Bronchial epithelial cell (primary cell): ENCODE data around the gene WDFY3. TPM values are rescaled to one million over a fixed set of nuclear protein-coding genes. Genes with fewer than 3 reads are reported as not detected.

Experiments
- DNase-seq: peaks from one replicate; pipeline ENCODE4 v3.0.0-alpha.2; 2010; ENCODE audit warnings: low read depth
- FAIRE-seq: peaks from 2 replicates; lab custom pipeline; 2011; peaks lifted over from hg19 to GRCh38; lab: Jason Lieb, UNC
- H3K27me3 ChIP-seq: 2 replicates; pipeline ENCODE4 v1.5.1; 2011; ENCODE audit warnings: low read length; ENCODE audit not compliant: control insufficient read depth, insufficient read depth
- H3K36me3 ChIP-seq: 2 replicates; pipeline ENCODE4 v1.5.1; 2011; ENCODE audit warnings: low read length; ENCODE audit not compliant: control insufficient read depth, insufficient read depth
- H3K4me3 ChIP-seq: 2 replicates; pipeline ENCODE4 v1.5.1; 2011; ENCODE audit warnings: mild to moderate bottlenecking, low read depth, low read length, control low read depth
- total RNA-seq: library from RNA; depleted of rRNA; stranded (reverse); fragments of >200 nt; gene quantifications from 2 replicates; pipeline ENCODE4 v1.2.1, GENCODE V29; 2014
- TF ChIP-seq, protein P1 (sequence below): IDR thresholded peaks from 2 replicates; pipeline ENCODE4 v1.5.1; 2011; ENCODE audit warnings: mild to moderate bottlenecking, moderate library complexity, low read length, control low read depth, inconsistent platforms; ENCODE audit not compliant: insufficient read depth, severe bottlenecking

Gene WDFY3
- total RNA-seq, 1 donor from 2014 or later: 33.2 TPM

GRCh38 chr4:84626673-84627072 lies 339.8 kb downstream of the WDFY3 start:
- no peak for FAIRE-seq
- no peak overlapping the region for H3K4me3 ChIP-seq

GRCh38 chr4:84623661-84624060 lies 342.8 kb downstream of the WDFY3 start:
- DNase-seq (no peak), FAIRE-seq (no peak)
- Histone ChIP-seq H3K36me3 (no peaks in the 10 kb centered on the region), H3K27me3 (no peaks in the 10 kb centered on the region), H3K4me3 (no peak overlapping the region)
- TF ChIP-seq, protein P1, sequence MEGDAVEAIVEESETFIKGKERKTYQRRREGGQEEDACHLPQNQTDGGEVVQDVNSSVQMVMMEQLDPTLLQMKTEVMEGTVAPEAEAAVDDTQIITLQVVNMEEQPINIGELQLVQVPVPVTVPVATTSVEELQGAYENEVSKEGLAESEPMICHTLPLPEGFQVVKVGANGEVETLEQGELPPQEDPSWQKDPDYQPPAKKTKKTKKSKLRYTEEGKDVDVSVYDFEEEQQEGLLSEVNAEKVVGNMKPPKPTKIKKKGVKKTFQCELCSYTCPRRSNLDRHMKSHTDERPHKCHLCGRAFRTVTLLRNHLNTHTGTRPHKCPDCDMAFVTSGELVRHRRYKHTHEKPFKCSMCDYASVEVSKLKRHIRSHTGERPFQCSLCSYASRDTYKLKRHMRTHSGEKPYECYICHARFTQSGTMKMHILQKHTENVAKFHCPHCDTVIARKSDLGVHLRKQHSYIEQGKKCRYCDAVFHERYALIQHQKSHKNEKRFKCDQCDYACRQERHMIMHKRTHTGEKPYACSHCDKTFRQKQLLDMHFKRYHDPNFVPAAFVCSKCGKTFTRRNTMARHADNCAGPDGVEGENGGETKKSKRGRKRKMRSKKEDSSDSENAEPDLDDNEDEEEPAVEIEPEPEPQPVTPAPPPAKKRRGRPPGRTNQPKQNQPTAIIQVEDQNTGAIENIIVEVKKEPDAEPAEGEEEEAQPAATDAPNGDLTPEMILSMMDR: no peak

More at GRCh38 chr4:84626673-84627072, 339.8 kb downstream of the WDFY3 start:
- TF ChIP-seq, protein P1: no peak
- no peaks in the 10 kb centered on the region for H3K36me3 ChIP-seq
- no peaks in the 10 kb centered on the region for H3K27me3 ChIP-seq
- no peak for DNase-seq

- TF ChIP-seq, protein P1: no peak
- H3K4me3 ChIP-seq: no peak overlapping the region
- no peak for DNase-seq
- no peak for FAIRE-seq
- no peaks in the 10 kb centered on the region for H3K27me3 ChIP-seq
- H3K36me3 ChIP-seq: peaks cover 3% of the 10 kb centered on the region
Measured at GRCh38 chr4:84622959-84623358, 343.5 kb downstream of the WDFY3 start.
